ENCODE results near the gene VDAC1. TPM values are rescaled to one million over a fixed set of nuclear protein-coding genes. Genes with fewer than 3 reads are reported as not detected.
"Not testable (repeated sequence)": the region's sequence is repeated elsewhere in the genome, so short reads cannot be mapped to it uniquely, and the experiment has no call there.

VDAC1 gene
- total RNA-seq, 1 experiment from 2014 or later: 395 TPM

DNA sequence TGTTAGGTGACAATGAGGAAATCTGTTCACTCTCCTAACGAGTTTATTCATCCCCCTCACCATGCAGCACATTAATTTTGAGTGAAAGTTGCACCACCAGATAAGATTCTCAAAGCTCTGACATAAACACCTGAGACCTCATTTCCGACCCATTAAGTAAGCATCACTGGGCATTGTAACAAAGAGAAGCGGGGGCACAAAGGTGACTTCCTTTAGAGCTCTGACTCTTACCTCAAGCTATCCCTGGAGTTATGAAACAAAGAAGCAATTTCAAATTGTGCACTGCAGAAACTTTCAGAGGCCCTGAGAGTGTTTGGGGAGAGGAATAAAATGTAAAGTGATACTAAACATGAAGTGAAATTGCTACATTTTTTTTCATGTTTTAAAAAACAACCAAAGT is 65.8 kb downstream of the VDAC1 start:
- Histone ChIP-seq H3K27me3 (ENCODE audit: control insufficient read depth, insufficient read depth, low read length) (no peaks in the 10 kb centered on the region), H3K4me1 (ENCODE audit: control insufficient read depth, insufficient read depth, low read length) (peaks cover 4% of the 10 kb centered on the region; the same call in 1 of the 2 replicates), H3K27ac (ENCODE audit: low read length) (no peak overlapping the region), H3K9me3 (ENCODE audit: control insufficient read depth, insufficient read depth, low read depth, low read length) (no peaks in the 10 kb centered on the region), H3K4me3 (ENCODE audit: low read depth in 2 of 2, low read length in 2 of 2) (no peak overlapping the region), H3K36me3 (ENCODE audit: control insufficient read depth, insufficient read depth, low read length) (no peaks in the 10 kb centered on the region)
- DNase-seq (ENCODE audit: low read depth, low spot score): no peak
- ATAC-seq: no peak
- TF ChIP-seq, protein P1, sequence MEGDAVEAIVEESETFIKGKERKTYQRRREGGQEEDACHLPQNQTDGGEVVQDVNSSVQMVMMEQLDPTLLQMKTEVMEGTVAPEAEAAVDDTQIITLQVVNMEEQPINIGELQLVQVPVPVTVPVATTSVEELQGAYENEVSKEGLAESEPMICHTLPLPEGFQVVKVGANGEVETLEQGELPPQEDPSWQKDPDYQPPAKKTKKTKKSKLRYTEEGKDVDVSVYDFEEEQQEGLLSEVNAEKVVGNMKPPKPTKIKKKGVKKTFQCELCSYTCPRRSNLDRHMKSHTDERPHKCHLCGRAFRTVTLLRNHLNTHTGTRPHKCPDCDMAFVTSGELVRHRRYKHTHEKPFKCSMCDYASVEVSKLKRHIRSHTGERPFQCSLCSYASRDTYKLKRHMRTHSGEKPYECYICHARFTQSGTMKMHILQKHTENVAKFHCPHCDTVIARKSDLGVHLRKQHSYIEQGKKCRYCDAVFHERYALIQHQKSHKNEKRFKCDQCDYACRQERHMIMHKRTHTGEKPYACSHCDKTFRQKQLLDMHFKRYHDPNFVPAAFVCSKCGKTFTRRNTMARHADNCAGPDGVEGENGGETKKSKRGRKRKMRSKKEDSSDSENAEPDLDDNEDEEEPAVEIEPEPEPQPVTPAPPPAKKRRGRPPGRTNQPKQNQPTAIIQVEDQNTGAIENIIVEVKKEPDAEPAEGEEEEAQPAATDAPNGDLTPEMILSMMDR (IDR thresholded peaks at IDR 0.05): no peak
- TF ChIP-seq TCF7L2 (IDR thresholded peaks at IDR 0.05; ENCODE audit: low read depth, low read length) (no peak), SIN3A (IDR thresholded peaks at IDR 0.05; ENCODE audit: borderline replicate concordance, insufficient read depth, low read depth, low read length) (no peak), POLR2AphosphoS5 (IDR thresholded peaks at IDR 0.05; ENCODE audit: low read depth, low read length) (no peak)
- TF ChIP-seq, protein P2, sequence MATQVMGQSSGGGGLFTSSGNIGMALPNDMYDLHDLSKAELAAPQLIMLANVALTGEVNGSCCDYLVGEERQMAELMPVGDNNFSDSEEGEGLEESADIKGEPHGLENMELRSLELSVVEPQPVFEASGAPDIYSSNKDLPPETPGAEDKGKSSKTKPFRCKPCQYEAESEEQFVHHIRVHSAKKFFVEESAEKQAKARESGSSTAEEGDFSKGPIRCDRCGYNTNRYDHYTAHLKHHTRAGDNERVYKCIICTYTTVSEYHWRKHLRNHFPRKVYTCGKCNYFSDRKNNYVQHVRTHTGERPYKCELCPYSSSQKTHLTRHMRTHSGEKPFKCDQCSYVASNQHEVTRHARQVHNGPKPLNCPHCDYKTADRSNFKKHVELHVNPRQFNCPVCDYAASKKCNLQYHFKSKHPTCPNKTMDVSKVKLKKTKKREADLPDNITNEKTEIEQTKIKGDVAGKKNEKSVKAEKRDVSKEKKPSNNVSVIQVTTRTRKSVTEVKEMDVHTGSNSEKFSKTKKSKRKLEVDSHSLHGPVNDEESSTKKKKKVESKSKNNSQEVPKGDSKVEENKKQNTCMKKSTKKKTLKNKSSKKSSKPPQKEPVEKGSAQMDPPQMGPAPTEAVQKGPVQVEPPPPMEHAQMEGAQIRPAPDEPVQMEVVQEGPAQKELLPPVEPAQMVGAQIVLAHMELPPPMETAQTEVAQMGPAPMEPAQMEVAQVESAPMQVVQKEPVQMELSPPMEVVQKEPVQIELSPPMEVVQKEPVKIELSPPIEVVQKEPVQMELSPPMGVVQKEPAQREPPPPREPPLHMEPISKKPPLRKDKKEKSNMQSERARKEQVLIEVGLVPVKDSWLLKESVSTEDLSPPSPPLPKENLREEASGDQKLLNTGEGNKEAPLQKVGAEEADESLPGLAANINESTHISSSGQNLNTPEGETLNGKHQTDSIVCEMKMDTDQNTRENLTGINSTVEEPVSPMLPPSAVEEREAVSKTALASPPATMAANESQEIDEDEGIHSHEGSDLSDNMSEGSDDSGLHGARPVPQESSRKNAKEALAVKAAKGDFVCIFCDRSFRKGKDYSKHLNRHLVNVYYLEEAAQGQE (IDR thresholded peaks at IDR 0.05; ENCODE audit: insufficient read depth in 1 of 2, low read depth in 2 of 2, low read length in 1 of 2): no peak
- ChIA-PET CTCF (interaction anchor here (0.7 kb wide), 1 partner anchor 24 kb away, joined by 4 read pairs; no protein-coding TSS in a partner anchor), POLR2A (no interaction called here)
- BruUV-seq (replicated peaks): no TSS peak
- intact Hi-C loops (cut with micrococcal nuclease; ENCODE audit: unreplicated experiment): no loop called here
- in situ Hi-C loops (cut with HindIII; ENCODE audit: low pct_unique_long_range_greater_than_20kb, low sequenced_read_pairs): no loop called here

DNA sequence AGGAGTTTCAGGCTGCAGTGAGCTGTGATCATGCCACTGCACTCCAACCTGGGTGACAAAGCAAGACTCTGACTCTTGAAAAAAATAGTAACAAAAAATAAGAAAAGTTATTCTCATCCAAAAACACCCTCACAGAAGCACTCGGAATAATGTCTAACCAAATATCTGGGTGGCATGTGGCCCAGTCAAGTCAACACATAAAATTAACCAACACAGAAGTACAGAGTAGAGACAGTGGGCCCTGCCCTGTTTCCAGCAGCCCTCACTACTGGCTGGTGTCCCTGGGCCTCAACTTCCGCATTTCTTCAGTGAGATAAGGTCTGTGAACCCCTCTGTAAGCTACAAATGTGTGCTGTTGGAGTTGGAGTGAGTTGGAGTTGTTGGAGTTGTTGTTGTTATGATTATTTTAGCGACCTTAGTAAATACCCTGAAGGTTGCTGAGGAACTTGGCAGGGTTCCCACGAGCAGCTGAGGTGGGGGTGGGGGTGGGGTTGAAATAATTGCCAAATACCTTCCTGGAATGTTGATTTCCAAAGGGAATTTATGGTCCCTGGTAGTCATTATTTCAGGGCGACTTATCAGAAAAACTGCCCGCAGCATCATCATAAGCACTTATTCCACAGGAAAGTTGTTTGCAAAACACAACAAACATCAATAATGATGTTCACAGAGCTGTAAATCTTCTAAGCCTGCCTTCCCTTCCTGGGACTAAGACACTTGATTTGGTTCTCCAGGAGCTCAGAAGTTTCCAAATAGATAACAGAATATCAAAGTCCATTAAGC is 66.5 kb downstream of the VDAC1 start:
- ChIA-PET CTCF (interaction anchor here (0.7 kb wide), 1 partner anchor 24 kb away, joined by 4 read pairs; no protein-coding TSS in a partner anchor), POLR2A (no interaction called here)
- Histone ChIP-seq H3K27ac (ENCODE audit: low read length) (no peak overlapping the region), H3K4me3 (ENCODE audit: low read depth in 2 of 2, low read length in 2 of 2) (no peak overlapping the region), H3K9me3 (ENCODE audit: control insufficient read depth, insufficient read depth, low read depth, low read length) (no peaks in the 10 kb centered on the region), H3K4me1 (ENCODE audit: control insufficient read depth, insufficient read depth, low read length) (peaks cover 4% of the 10 kb centered on the region; the same call in 1 of the 2 replicates), H3K27me3 (ENCODE audit: control insufficient read depth, insufficient read depth, low read length) (no peaks in the 10 kb centered on the region), H3K36me3 (ENCODE audit: control insufficient read depth, insufficient read depth, low read length) (no peaks in the 10 kb centered on the region)
- no TSS peak for BruUV-seq (replicated peaks)
- in situ Hi-C loops (cut with HindIII; ENCODE audit: low pct_unique_long_range_greater_than_20kb, low sequenced_read_pairs): no loop called here
- intact Hi-C loops (cut with micrococcal nuclease; ENCODE audit: unreplicated experiment): no loop called here
- TF ChIP-seq, protein P1 (IDR thresholded peaks at IDR 0.05): no peak
- TF ChIP-seq, protein P2 (IDR thresholded peaks at IDR 0.05; ENCODE audit: insufficient read depth in 1 of 2, low read depth in 2 of 2, low read length in 1 of 2): no peak
- TF ChIP-seq TCF7L2 (IDR thresholded peaks at IDR 0.05; ENCODE audit: low read depth, low read length) (no peak), POLR2AphosphoS5 (IDR thresholded peaks at IDR 0.05; ENCODE audit: low read depth, low read length) (no peak), SIN3A (IDR thresholded peaks at IDR 0.05; ENCODE audit: borderline replicate concordance, insufficient read depth, low read depth, low read length) (no peak)
- ATAC-seq: no peak
- DNase-seq (ENCODE audit: low read depth, low spot score): no peak

- H3K27ac ChIP-seq (ENCODE audit: low read length); H3K4me3 ChIP-seq (ENCODE audit: low read depth in 2 of 2, low read length in 2 of 2); POLR2A ChIA-PET; in situ Hi-C loops (cut with HindIII; ENCODE audit: low pct_unique_long_range_greater_than_20kb, low sequenced_read_pairs); DNase-seq (ENCODE audit: low read depth, low spot score); H3K4me1 ChIP-seq (ENCODE audit: control insufficient read depth, insufficient read depth, low read length); H3K27me3 ChIP-seq (ENCODE audit: control insufficient read depth, insufficient read depth, low read length); ATAC-seq; CTCF ChIA-PET; BruUV-seq (replicated peaks); H3K9me3 ChIP-seq (ENCODE audit: control insufficient read depth, insufficient read depth, low read depth, low read length); H3K36me3 ChIP-seq (ENCODE audit: control insufficient read depth, insufficient read depth, low read length); intact Hi-C loops (cut with micrococcal nuclease; ENCODE audit: unreplicated experiment): not testable (repeated sequence)
These were observed 67.1 kb downstream of the VDAC1 start for GRCh38 chr5:133937628-133938027.
